Measurements from ENCODE around the gene HTR3E. TPM values are rescaled to one million over a fixed set of nuclear protein-coding genes. Genes with fewer than 3 reads are reported as not detected.
A peak's percentile ranks its signal among the peaks of the same experiment; 100 is the strongest.

HTR3E gene
- total RNA-seq, 1 donor: not detected

DNA sequence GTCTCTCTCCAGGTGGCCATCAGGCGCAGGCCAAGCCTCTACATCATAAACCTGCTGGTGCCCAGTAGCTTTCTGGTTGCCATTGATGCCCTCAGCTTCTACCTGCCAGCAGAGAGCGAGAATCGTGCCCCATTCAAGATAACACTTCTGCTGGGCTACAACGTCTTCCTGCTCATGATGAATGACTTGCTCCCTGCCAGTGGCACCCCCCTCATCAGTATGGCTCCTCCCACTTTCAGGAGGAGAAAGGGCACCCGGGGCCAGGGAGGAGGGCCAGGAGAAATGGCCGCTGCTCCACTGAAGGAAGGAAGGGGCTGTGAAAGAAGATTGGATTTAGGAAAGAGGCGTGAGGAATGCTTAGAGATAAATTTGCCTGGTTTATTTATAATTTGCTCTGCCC is 37.4 kb upstream of the HTR3E start:
- Histone ChIP-seq H4K20me1 (ENCODE audit: insufficient read depth, low read length) (no peaks in the 10 kb centered on the region), H3K36me3 (ENCODE audit: insufficient read depth, low read length) (no peaks in the 10 kb centered on the region), H2AFZ (ENCODE audit: low read length) (no peak overlapping the region), H3K27ac (ENCODE audit: low read depth, low read length) (no peak overlapping the region), H3K79me2 (ENCODE audit: insufficient read depth, low read length) (no peaks in the 10 kb centered on the region), H3K4me1 (ENCODE audit: insufficient read depth, low read length) (peaks cover 4% of the 10 kb centered on the region), H3K4me3 (ENCODE audit: insufficient read depth, low read length) (no peak overlapping the region), H3K4me2 (ENCODE audit: insufficient read depth, low read length) (no peak overlapping the region), H3K9me3 (ENCODE audit: low read depth, low read length) (no peaks in the 10 kb centered on the region), H3K27me3 (ENCODE audit: insufficient read depth, low read length) (peaks cover 9% of the 10 kb centered on the region)
- DNase-seq (ENCODE audit: insufficient read length, low spot score, missing footprints): no peak
- no peak for TF ChIP-seq CTCF (IDR thresholded peaks at IDR 0.05; ENCODE audit: extremely low read depth, low read depth, low read length)

- H4K20me1 ChIP-seq (ENCODE audit: insufficient read depth, low read length): no peaks in the 10 kb centered on the region
- peaks cover 6% of the 10 kb centered on the region for H3K27me3 ChIP-seq (ENCODE audit: insufficient read depth, low read length)
- H3K4me2 ChIP-seq (ENCODE audit: insufficient read depth, low read length): no peak overlapping the region
- TF ChIP-seq CTCF (IDR thresholded peaks at IDR 0.05; ENCODE audit: extremely low read depth, low read depth, low read length): no peak
- H3K4me3 ChIP-seq (ENCODE audit: insufficient read depth, low read length): no peak overlapping the region
- DNase-seq (ENCODE audit: insufficient read length, low spot score, missing footprints): no peak
- H3K9me3 ChIP-seq (ENCODE audit: low read depth, low read length): no peaks in the 10 kb centered on the region
- no peak overlapping the region for H2AFZ ChIP-seq (ENCODE audit: low read length)
- no peaks in the 10 kb centered on the region for H3K36me3 ChIP-seq (ENCODE audit: insufficient read depth, low read length)
- no peak overlapping the region for H3K27ac ChIP-seq (ENCODE audit: low read depth, low read length)
- H3K4me1 ChIP-seq (ENCODE audit: insufficient read depth, low read length): peaks cover 4% of the 10 kb centered on the region
- H3K79me2 ChIP-seq (ENCODE audit: insufficient read depth, low read length): no peaks in the 10 kb centered on the region
Observed at GRCh38 chr3:184062637-184063036, 34.2 kb upstream of the HTR3E start.

DNA sequence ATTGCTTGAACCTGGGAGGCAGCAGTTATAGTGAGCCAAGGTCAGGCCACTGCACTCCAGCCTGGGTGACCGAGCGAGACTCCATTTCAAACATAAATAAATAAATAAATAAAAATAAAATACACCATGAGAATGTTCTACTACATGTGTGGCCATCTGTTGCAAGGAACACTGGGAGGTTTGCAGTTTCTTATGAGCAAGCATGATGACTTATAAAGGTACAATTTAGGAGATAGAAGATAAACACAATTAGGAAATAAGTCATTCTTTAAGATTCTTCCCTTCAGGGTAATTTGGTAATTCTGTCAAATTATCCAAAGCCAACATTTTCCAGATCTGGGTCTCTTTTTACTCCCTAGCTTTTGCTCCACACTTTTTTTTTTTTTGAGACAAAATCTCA is 30.7 kb upstream of the HTR3E start:
- no peaks in the 10 kb centered on the region for H3K4me1 ChIP-seq (ENCODE audit: insufficient read depth, low read length)
- H3K27me3 ChIP-seq (ENCODE audit: insufficient read depth, low read length): peaks cover 3% of the 10 kb centered on the region
- TF ChIP-seq CTCF (IDR thresholded peaks at IDR 0.05; ENCODE audit: extremely low read depth, low read depth, low read length): no peak
- no peak overlapping the region for H2AFZ ChIP-seq (ENCODE audit: low read length)
- H4K20me1 ChIP-seq (ENCODE audit: insufficient read depth, low read length): no peaks in the 10 kb centered on the region
- H3K79me2 ChIP-seq (ENCODE audit: insufficient read depth, low read length): no peaks in the 10 kb centered on the region
- H3K9me3 ChIP-seq (ENCODE audit: low read depth, low read length): no peaks in the 10 kb centered on the region
- no peak for DNase-seq (ENCODE audit: insufficient read length, low spot score, missing footprints)
- H3K4me2 ChIP-seq (ENCODE audit: insufficient read depth, low read length): no peak overlapping the region
- H3K4me3 ChIP-seq (ENCODE audit: insufficient read depth, low read length): no peak overlapping the region
- no peaks in the 10 kb centered on the region for H3K36me3 ChIP-seq (ENCODE audit: insufficient read depth, low read length)
- H3K27ac ChIP-seq (ENCODE audit: low read depth, low read length): no peak overlapping the region

DNA sequence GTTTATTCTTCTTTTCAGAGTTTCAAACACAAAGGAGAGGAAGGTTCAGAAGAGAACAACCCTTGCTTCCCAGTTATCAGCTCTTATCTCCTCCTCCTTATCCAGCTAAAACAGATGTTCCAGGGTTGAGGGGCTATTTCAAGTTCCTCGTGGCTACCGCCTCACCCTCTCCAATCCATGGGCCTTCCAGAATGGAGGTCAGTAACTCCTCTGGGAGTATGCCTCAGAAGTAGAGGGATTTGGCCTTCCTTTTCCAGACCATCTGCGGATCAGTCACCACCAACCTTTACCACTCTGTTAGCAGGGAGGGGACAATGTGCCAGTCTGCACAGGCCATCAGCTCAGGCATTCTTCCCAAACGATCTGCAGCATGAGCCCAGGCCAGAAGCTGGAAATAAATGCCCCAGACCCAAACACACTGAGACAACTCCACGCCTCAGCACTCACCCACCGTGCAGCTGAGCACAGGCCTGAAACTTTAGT is 29.2 kb upstream of the HTR3E start:
- Histone ChIP-seq H3K4me2 (ENCODE audit: insufficient read depth, low read length) (no peak overlapping the region), H3K36me3 (ENCODE audit: insufficient read depth, low read length) (no peaks in the 10 kb centered on the region), H4K20me1 (ENCODE audit: insufficient read depth, low read length) (no peaks in the 10 kb centered on the region), H3K4me1 (ENCODE audit: insufficient read depth, low read length) (no peaks in the 10 kb centered on the region), H3K27me3 (ENCODE audit: insufficient read depth, low read length) (peaks cover 7% of the 10 kb centered on the region), H3K27ac (ENCODE audit: low read depth, low read length) (no peak overlapping the region), H3K4me3 (ENCODE audit: insufficient read depth, low read length) (no peak overlapping the region), H2AFZ (ENCODE audit: low read length) (no peak overlapping the region), H3K79me2 (ENCODE audit: insufficient read depth, low read length) (no peaks in the 10 kb centered on the region), H3K9me3 (ENCODE audit: low read depth, low read length) (no peaks in the 10 kb centered on the region)
- DNase-seq (ENCODE audit: insufficient read length, low spot score, missing footprints): peak; percentile 47
- TF ChIP-seq CTCF (IDR thresholded peaks at IDR 0.05; ENCODE audit: extremely low read depth, low read depth, low read length): no peak

All from osteoblast (primary cell).